GM19240 (cell line): ENCODE measurements around the gene NCAN.

ENCODE experiments used
- DNase-seq: peaks from one replicate; pipeline ENCODE4 v3.0.0; 2011; ENCODE audit warnings: low spot score; ENCODE audit not compliant: insufficient read length

The NCAN gene

GRCh38 chr19:19258589-19259338 lies 47.0 kb downstream of the NCAN start:
- no peak for DNase-seq

GRCh38 chr19:19259741-19260140 lies 48.0 kb downstream of the NCAN start:
- DNase-seq: peak; percentile 46

GRCh38 chr19:19260417-19261214 lies 48.9 kb downstream of the NCAN start:
- no peak for DNase-seq

- DNase-seq: no peak
Observed at GRCh38 chr19:19261350-19262189, 49.8 kb downstream of the NCAN start.

- DNase-seq: no peak
Observed at GRCh38 chr19:19262190-19263057, 50.7 kb downstream of the NCAN start.

DNA sequence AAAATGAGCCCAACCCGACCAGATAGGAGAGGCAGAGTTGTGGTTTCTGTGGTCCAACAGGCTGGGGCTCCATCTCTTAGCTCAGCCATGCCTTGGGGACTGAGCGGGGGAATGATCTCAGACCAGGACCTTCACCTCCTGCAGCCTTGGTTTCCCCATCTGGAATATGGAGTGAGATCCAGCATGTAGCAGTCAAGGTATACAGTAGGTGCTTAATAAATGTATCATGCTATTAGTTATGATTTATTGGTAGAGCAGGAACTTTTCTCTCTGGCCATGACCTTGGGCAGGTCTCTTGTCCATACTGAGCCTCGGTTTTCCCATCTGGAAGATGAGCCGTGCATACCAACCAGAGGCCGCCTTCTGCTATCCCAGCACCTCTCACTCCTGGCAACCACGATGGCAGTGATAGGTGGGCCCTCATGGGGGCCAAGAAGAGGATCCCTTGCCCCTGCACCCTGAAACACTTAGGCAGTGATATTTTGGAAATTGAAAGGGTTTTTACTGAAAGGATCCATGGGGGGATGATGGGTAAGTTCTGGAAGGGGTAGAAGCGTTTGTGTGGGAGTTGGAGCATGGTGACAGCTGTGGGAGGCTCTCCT lies 52.2 kb downstream of the NCAN start:
- DNase-seq: no peak

DNA sequence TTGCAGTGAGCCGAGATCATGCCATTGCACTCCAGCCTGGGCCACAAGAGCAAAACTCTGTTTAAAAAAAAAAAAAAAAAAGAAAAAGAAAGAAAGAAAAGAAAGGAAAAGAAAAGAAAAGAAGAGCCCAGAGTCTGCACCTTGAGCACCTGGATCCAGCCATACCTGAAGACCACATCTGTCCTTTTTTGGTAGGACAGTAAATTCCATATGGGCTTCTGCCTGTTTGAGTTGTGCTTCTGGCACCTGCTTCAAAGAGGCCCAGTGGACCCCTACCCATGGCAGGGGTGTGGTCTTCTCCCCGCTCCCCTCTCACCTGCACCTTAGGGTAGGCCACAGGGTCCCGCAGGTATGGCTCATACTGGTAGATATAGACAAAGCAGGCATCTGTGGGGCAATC lies 55.5 kb downstream of the NCAN start:
- DNase-seq: no peak

GRCh38 chr19:19268453-19269385 lies 57.0 kb downstream of the NCAN start:
- no peak for DNase-seq

- DNase-seq: no peak
Observed at GRCh38 chr19:19269952-19270694, 58.4 kb downstream of the NCAN start.

GRCh38 chr19:19270749-19271571 lies 59.2 kb downstream of the NCAN start:
- DNase-seq: no peak

- DNase-seq: no peak
Observed at GRCh38 chr19:19271828-19272599, 60.3 kb downstream of the NCAN start.

DNA sequence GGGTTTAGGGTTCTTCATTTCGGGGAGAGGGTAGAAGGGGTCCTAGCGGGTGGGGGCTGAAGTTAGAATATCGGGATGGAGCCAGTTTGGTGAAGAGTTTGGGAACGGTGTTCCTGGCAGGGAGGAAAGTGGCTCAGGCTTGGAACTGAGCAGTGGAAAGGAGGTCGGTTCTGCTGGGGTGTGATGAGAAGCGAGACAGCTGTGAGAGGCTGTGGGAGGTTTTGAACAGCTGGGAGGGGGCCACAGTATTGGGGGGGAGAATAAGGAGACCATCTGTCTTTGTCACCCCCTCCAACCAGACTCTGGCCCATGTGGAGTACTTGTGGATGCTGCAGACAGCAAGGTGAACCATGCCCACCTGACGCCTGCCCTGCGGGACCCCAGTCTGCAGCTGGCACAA lies 62.4 kb downstream of the NCAN start:
- DNase-seq: no peak

DNA sequence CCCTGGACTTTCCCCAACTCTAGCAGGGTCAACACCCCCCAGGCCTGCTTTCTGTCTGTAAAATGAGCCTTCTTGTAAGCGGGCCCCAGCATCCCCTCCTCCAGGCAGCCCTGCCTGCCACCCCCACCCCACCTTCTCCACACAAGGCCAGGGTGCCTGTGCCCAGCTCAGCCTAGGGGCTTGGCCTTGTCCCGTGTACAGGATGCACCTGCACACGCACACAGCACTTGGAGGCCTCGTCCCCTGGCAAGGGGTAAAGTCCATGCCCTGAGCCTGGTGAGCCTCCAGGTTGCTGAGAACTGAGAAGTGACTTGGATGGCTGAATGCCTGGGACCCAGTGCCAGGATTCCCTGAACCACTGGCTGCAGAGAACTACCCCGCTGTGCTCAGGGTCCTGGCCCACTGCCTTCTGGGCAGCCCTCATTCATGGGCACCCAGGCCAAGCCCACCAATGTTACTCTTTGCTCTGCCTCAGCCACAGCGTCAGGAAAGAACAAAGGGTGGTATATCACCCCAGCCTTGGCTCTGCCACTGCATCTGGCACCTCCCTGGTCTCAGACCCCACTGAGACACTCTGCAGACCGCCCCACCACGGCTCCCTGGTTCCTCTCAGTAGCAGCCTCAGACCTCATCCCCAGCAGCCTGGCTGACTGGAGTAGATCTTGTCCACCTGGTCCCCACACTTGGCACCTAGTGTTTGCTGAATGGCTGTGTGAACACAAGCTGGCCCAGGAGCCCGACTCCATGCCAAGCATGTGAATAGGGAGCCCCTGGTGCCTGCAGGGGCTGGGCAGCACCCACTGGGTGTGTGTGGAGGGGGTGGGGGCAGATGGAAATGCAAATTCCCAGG lies 63.2 kb downstream of the NCAN start:
- no peak for DNase-seq

- DNase-seq: no peak
Observed at GRCh38 chr19:19276386-19276785, 64.6 kb downstream of the NCAN start.

GRCh38 chr19:19276851-19277250 lies 65.1 kb downstream of the NCAN start:
- DNase-seq: no peak

DNA sequence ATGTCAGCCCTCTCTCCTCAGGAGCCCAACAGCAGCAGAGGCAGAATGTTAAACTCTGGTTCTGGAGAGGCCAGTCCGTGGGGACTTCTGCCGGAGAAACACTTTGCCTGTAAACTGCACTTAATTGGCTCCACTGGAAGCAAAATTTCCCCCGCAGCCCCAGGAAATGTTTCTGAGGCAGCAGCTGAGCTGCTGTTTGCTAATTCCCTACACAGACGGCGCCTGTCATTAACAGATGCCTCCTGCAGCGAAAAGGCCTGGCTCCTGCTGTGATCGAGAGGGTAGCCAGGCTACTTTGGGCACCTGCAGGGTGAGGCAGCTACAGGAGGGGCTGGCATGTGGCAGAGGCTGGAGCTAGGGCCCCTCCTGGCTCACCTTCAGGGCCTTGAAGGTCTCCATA lies 66.6 kb downstream of the NCAN start:
- no peak for DNase-seq
